ENCODE results near the gene PARD3. TPM values are rescaled to one million over a fixed set of nuclear protein-coding genes. Genes with fewer than 3 reads are reported as not detected.

Gene PARD3
- polyA plus RNA-seq, 3 donors: 0.51 TPM; not detected in 2

DNA sequence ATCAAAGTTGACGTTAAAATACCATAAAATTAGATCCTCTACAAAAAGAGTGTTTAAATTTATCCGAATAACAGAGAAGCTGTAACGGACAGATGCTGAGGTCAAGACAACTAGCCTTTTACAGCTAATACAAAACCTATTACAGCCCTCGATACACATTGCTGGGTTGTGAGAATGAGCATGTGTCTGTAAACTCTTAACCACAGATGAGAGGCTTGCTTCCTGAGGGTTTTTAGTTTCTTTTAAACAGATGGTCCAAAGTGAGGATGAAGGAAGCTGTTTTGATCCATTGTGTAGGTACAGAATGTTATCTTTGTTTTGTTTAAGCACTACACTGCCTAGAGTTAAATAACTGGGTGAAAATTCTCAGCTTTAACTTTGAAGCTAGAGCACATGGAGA lies 578.2 kb downstream of the PARD3 start:
- Histone ChIP-seq H3K4me2 (replicated peaks; ENCODE audit: extremely low read depth, low read length, poor library complexity, severe bottlenecking) (no peak overlapping the region), H3K27me3 (ENCODE audit: control insufficient read depth in 2 of 2, insufficient read depth in 2 of 2, low read length in 2 of 2) (no peaks in the 10 kb centered on the region), H3K27ac (ENCODE audit: low read depth in 1 of 2, low read length in 2 of 2) (no peak overlapping the region), H2AFZ (ENCODE audit: insufficient read depth, low read depth, low read length, poor library complexity, severe bottlenecking) (no peak overlapping the region), H3K36me3 (replicated peaks in 1 of 2; ENCODE audit: control insufficient read depth in 1 of 2, insufficient read depth in 2 of 2, low read length in 2 of 2) (no peaks in the 10 kb centered on the region), H4K20me1 (ENCODE audit: insufficient read depth, low read length) (no peaks in the 10 kb centered on the region), H3K9me3 (replicated peaks in 1 of 2; ENCODE audit: control insufficient read depth in 1 of 2, insufficient read depth in 1 of 2, low read length in 2 of 2) (no peaks in the 10 kb centered on the region), H3K9ac (ENCODE audit: insufficient read depth, low read length, poor library complexity, severe bottlenecking) (no peak overlapping the region), H3K4me1 (ENCODE audit: control insufficient read depth in 1 of 2, insufficient read depth in 2 of 2, low read length in 2 of 2) (no peaks in the 10 kb centered on the region), H3K4me3 (replicated peaks in 1 of 3; ENCODE audit: low read depth in 2 of 3, low read length in 3 of 3) (no peak overlapping the region), H3K79me2 (ENCODE audit: insufficient read depth, low read length) (no peaks in the 10 kb centered on the region)
- Mint-ChIP-seq H3K9me3 (peaks cover 0 to 2% (median 0%) of the 10 kb centered on the region in 7 donors), H3K4me3 (no peak overlapping the region), H3K27me3 (ENCODE audit: low read depth in 3 of 3) (no peaks in the 10 kb centered on the region), H3K27ac (no peak overlapping the region), H3K36me3 (no peaks in the 10 kb centered on the region), H3K4me1 (peaks cover 3% of the 10 kb centered on the region)
- no CpG with 5 or more reads among the region's 4 CpGs for WGBS (ENCODE audit: insufficient coverage)
- DNase-seq: no peak
- intact Hi-C loops (cut with micrococcal nuclease): no loop called here
- TF ChIP-seq CTCF (IDR thresholded peaks at IDR 0.05): no peak

GRCh38 chr10:34235164-34235832 lies 579.8 kb downstream of the PARD3 start:
- no peaks in the 10 kb centered on the region for H3K4me1 Mint-ChIP-seq
- no peaks in the 10 kb centered on the region for H3K27me3 Mint-ChIP-seq (ENCODE audit: low read depth in 3 of 3)
- no peak overlapping the region for H2AFZ ChIP-seq (ENCODE audit: insufficient read depth, low read depth, low read length, poor library complexity, severe bottlenecking)
- DNase-seq: no peak
- H3K27ac ChIP-seq (ENCODE audit: low read depth in 1 of 2, low read length in 2 of 2): no peak overlapping the region
- H3K4me2 ChIP-seq (replicated peaks; ENCODE audit: extremely low read depth, low read length, poor library complexity, severe bottlenecking): no peak overlapping the region
- H3K4me3 Mint-ChIP-seq: no peak overlapping the region
- no CpG with 5 or more reads among the region's 7 CpGs for WGBS (ENCODE audit: insufficient coverage)
- intact Hi-C loops (cut with micrococcal nuclease): no loop called here
- H3K9me3 ChIP-seq (replicated peaks in 1 of 2; ENCODE audit: control insufficient read depth in 1 of 2, insufficient read depth in 1 of 2, low read length in 2 of 2): no peaks in the 10 kb centered on the region
- H3K9ac ChIP-seq (ENCODE audit: insufficient read depth, low read length, poor library complexity, severe bottlenecking): no peak overlapping the region
- no peak for TF ChIP-seq CTCF (IDR thresholded peaks at IDR 0.05)
- H3K79me2 ChIP-seq (ENCODE audit: insufficient read depth, low read length): no peaks in the 10 kb centered on the region
- H3K27ac Mint-ChIP-seq: no peak overlapping the region
- H3K27me3 ChIP-seq (ENCODE audit: control insufficient read depth in 2 of 2, insufficient read depth in 2 of 2, low read length in 2 of 2): no peaks in the 10 kb centered on the region
- peaks cover 0 to 2% (median 0%) of the 10 kb centered on the region in 7 donors for H3K9me3 Mint-ChIP-seq
- no peaks in the 10 kb centered on the region for H3K36me3 Mint-ChIP-seq
- H3K4me1 ChIP-seq (ENCODE audit: control insufficient read depth in 1 of 2, insufficient read depth in 2 of 2, low read length in 2 of 2): no peaks in the 10 kb centered on the region
- no peaks in the 10 kb centered on the region for H3K36me3 ChIP-seq (replicated peaks in 1 of 2; ENCODE audit: control insufficient read depth in 1 of 2, insufficient read depth in 2 of 2, low read length in 2 of 2)
- H3K4me3 ChIP-seq (replicated peaks in 1 of 3; ENCODE audit: low read depth in 2 of 3, low read length in 3 of 3): no peak overlapping the region
- no peaks in the 10 kb centered on the region for H4K20me1 ChIP-seq (ENCODE audit: insufficient read depth, low read length)

Measured in CD14-positive monocyte (primary cell).